Measurements from ENCODE around the gene SNAP29.

DNA sequence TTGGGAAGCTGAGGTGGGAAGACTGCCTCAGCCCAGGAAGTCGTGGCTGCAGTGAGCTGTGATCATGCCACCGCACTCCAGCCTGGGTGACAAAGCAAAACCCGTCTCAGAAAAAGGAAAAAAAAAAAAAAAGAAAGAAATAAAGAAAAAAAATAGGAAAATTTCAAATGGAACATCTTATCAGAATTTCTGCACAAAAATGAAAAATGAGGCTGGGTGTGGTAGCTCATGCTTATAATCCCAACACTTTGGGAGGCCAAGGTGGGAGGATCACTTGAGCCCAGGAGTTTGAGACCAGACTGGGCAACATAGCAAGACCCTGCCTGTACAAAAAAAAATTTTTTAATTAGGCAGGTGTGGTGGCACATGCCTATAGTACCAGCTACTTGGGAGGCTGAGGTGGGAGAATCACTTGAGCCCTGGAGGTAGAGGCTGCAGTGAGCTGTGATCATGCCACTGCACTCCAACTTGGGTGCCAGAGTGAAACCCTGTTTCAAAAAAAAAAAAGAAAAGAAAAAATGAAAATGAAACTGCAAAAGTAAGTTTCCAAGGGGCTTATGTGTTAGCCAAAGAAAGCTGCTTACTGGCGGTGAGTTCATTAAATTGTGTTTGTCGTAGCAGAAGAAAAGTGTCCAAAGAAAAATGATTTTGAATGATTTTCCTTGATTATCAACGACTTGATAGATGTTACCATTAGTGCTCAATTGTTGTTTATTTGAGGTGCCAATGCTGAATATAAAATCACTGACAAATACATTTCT is 50.9 kb downstream of the SNAP29 start:
- TF ChIP-seq, protein P1, sequence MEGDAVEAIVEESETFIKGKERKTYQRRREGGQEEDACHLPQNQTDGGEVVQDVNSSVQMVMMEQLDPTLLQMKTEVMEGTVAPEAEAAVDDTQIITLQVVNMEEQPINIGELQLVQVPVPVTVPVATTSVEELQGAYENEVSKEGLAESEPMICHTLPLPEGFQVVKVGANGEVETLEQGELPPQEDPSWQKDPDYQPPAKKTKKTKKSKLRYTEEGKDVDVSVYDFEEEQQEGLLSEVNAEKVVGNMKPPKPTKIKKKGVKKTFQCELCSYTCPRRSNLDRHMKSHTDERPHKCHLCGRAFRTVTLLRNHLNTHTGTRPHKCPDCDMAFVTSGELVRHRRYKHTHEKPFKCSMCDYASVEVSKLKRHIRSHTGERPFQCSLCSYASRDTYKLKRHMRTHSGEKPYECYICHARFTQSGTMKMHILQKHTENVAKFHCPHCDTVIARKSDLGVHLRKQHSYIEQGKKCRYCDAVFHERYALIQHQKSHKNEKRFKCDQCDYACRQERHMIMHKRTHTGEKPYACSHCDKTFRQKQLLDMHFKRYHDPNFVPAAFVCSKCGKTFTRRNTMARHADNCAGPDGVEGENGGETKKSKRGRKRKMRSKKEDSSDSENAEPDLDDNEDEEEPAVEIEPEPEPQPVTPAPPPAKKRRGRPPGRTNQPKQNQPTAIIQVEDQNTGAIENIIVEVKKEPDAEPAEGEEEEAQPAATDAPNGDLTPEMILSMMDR (IDR thresholded peaks at IDR 0.05) = no peak
- no peak for TF ChIP-seq TCF7L2 (IDR thresholded peaks at IDR 0.05; ENCODE audit: low read depth, low read length)
- TF ChIP-seq POLR2AphosphoS5 (IDR thresholded peaks at IDR 0.05; ENCODE audit: low read depth, low read length) = no peak
- TF ChIP-seq, protein P2, sequence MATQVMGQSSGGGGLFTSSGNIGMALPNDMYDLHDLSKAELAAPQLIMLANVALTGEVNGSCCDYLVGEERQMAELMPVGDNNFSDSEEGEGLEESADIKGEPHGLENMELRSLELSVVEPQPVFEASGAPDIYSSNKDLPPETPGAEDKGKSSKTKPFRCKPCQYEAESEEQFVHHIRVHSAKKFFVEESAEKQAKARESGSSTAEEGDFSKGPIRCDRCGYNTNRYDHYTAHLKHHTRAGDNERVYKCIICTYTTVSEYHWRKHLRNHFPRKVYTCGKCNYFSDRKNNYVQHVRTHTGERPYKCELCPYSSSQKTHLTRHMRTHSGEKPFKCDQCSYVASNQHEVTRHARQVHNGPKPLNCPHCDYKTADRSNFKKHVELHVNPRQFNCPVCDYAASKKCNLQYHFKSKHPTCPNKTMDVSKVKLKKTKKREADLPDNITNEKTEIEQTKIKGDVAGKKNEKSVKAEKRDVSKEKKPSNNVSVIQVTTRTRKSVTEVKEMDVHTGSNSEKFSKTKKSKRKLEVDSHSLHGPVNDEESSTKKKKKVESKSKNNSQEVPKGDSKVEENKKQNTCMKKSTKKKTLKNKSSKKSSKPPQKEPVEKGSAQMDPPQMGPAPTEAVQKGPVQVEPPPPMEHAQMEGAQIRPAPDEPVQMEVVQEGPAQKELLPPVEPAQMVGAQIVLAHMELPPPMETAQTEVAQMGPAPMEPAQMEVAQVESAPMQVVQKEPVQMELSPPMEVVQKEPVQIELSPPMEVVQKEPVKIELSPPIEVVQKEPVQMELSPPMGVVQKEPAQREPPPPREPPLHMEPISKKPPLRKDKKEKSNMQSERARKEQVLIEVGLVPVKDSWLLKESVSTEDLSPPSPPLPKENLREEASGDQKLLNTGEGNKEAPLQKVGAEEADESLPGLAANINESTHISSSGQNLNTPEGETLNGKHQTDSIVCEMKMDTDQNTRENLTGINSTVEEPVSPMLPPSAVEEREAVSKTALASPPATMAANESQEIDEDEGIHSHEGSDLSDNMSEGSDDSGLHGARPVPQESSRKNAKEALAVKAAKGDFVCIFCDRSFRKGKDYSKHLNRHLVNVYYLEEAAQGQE (IDR thresholded peaks at IDR 0.05; ENCODE audit: insufficient read depth in 1 of 2, low read depth in 2 of 2, low read length in 1 of 2) = no peak
- TF ChIP-seq SIN3A (IDR thresholded peaks at IDR 0.05; ENCODE audit: borderline replicate concordance, insufficient read depth, low read depth, low read length) = no peak

Measured in Panc1 (cell line).